PC-9 (cell line): ENCODE results near the gene SLX4. TPM values are rescaled to one million over a fixed set of nuclear protein-coding genes. Genes with fewer than 3 reads are reported as not detected.

Experiments used
- BruUV-seq: library from RNA; stranded (reverse); fragments of 400-500 nt; replicated peaks from 2 replicates; lab custom pipeline; 2021; lab: Mats Ljungman, UMichigan
- CTCF ChIA-PET: fragments of 300-600 bp; sonication (Branson Sonifier 250); formaldehyde crosslinking; loops from one replicate; lab custom pipeline; 2022; ENCODE audit warnings: antibody characterized with exemption; lab: Charles Lee
- POLR2A ChIA-PET: fragments of 300-600 bp; sonication (Branson Sonifier 250); formaldehyde crosslinking; loops from one replicate; lab custom pipeline; 2022; ENCODE audit warnings: antibody characterized with exemption; ENCODE audit not compliant: unreplicated experiment; lab: Charles Lee
- DNase-seq, 2 experiments: peaks; one replicate each; pipeline versions ENCODE4 v3.0.0 to v3.0.0-alpha.2; 2015 to 2022; ENCODE audit warnings: mixed read lengths in 1 of 2
- H2AFZ ChIP-seq: fragments of 200-600 bp; sonication (generic); 2 replicates; pipeline ENCODE4 v1.8.1; 2017; ENCODE audit warnings: antibody characterized with exemption
- H3F3A ChIP-seq: fragments of 200-600 bp; sonication (generic); 2 replicates; pipeline ENCODE4 v1.8.1; 2017; ENCODE audit warnings: antibody characterized with exemption, mild to moderate bottlenecking, low read depth; ENCODE audit not compliant: insufficient read depth
- H3K27ac ChIP-seq: fragments of 200-600 bp; sonication (generic); 2 replicates; pipeline ENCODE4 v1.6.1; 2016; ENCODE audit warnings: mixed run types
- H3K27me3 ChIP-seq: fragments of 200-600 bp; sonication (generic); 2 replicates; pipeline ENCODE4 v1.6.1; 2016; ENCODE audit warnings: low read depth, mixed run types; ENCODE audit not compliant: insufficient read depth
- H3K36me3 ChIP-seq: fragments of 200-600 bp; sonication (generic); 2 replicates; pipeline ENCODE4 v1.6.1; 2016; ENCODE audit warnings: low read depth, mixed run types
- H3K4me1 ChIP-seq: fragments of 200-600 bp; sonication (generic); replicated peaks from 2 replicates; pipeline ENCODE4 v1.6.1; 2016; ENCODE audit warnings: mixed run types; ENCODE audit not compliant: insufficient read depth
- H3K4me2 ChIP-seq: fragments of 200-600 bp; sonication (generic); 2 replicates; pipeline ENCODE4 v1.6.1; 2017; ENCODE audit warnings: mixed run types
- H3K4me3 ChIP-seq: fragments of 200-600 bp; sonication (generic); 2 replicates; pipeline ENCODE4 v1.6.1; 2016; ENCODE audit warnings: mixed run types
- H3K79me2 ChIP-seq: fragments of 200-600 bp; sonication (generic); 2 replicates; pipeline ENCODE4 v1.6.1; 2017; ENCODE audit warnings: low read depth, mixed run types
- H3K9me2 ChIP-seq: fragments of 200-600 bp; sonication (generic); 2 replicates; pipeline ENCODE4 v1.8.1; 2017; ENCODE audit warnings: mild to moderate bottlenecking; ENCODE audit not compliant: insufficient read depth
- H3K9me3 ChIP-seq: fragments of 200-600 bp; sonication (generic); 2 replicates; pipeline ENCODE4 v1.8.1; 2016; ENCODE audit warnings: low read depth; ENCODE audit not compliant: insufficient read depth
- H4K20me1 ChIP-seq: fragments of 200-600 bp; sonication (generic); 2 replicates; pipeline ENCODE4 v1.8.1; 2017; ENCODE audit not compliant: insufficient read depth
- EZH2 ChIP-seq: fragments of 200-600 bp; sonication (generic); IDR thresholded peaks from 2 replicates; pipeline ENCODE4 v1.8.0; 2017; ENCODE audit warnings: antibody characterized with exemption, low read depth
- intact Hi-C: fragments of 100-400 bp; cut with micrococcal nuclease; formaldehyde crosslinking; loops from one replicate; pipeline ENCODE4 v1.10.0; 2022; ENCODE audit not compliant: unreplicated experiment
- total RNA-seq: library from RNA; stranded (reverse); gene quantifications from 2 replicates; pipeline ENCODE4 v1.2.3, GENCODE V29; 2021
- TF ChIP-seq, protein P1 (sequence below): fragments of 200-600 bp; sonication (generic); conservative IDR thresholded peaks from 2 replicates; pipeline ENCODE4 v1.6.1; 2017; ENCODE audit warnings: mixed run types, antibody characterized with exemption, mild to moderate bottlenecking, moderate library complexity

Gene SLX4
- total RNA-seq, 1 experiment from 2014 or later = 13.8 TPM

DNA sequence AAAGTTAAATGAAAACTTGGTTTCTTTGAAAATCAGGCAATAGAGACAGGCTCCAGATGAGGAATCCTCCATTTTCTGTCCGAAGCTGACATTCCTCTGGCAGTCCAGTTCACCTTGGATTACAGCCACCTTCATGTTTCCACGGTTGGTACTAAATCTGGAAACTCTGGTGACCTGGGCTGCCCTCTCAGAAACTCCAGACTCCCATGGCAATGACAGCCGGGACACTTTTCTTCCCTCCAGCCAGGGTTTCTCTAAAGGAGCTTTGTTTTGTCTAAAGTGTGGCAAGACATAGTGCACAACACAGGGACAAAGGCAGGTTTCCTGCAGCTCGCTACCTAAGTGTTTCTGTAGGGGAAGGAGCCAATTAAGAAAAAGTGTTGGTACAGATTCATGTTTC lies 74.6 kb downstream of the SLX4 start:
- H3K4me1 ChIP-seq = no peaks in the 10 kb centered on the region
- no peaks in the 10 kb centered on the region for H3K36me3 ChIP-seq
- no peak overlapping the region for H2AFZ ChIP-seq
- H3F3A ChIP-seq = no peaks in the 10 kb centered on the region
- no peaks in the 10 kb centered on the region for H4K20me1 ChIP-seq
- intact Hi-C loops = no loop called here
- H3K4me2 ChIP-seq = no peak overlapping the region
- H3K27me3 ChIP-seq = no peaks in the 10 kb centered on the region
- H3K4me3 ChIP-seq = no peak overlapping the region
- TF ChIP-seq, protein P1, sequence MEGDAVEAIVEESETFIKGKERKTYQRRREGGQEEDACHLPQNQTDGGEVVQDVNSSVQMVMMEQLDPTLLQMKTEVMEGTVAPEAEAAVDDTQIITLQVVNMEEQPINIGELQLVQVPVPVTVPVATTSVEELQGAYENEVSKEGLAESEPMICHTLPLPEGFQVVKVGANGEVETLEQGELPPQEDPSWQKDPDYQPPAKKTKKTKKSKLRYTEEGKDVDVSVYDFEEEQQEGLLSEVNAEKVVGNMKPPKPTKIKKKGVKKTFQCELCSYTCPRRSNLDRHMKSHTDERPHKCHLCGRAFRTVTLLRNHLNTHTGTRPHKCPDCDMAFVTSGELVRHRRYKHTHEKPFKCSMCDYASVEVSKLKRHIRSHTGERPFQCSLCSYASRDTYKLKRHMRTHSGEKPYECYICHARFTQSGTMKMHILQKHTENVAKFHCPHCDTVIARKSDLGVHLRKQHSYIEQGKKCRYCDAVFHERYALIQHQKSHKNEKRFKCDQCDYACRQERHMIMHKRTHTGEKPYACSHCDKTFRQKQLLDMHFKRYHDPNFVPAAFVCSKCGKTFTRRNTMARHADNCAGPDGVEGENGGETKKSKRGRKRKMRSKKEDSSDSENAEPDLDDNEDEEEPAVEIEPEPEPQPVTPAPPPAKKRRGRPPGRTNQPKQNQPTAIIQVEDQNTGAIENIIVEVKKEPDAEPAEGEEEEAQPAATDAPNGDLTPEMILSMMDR = no peak
- no peak for TF ChIP-seq EZH2
- no peaks in the 10 kb centered on the region for H3K79me2 ChIP-seq
- no peaks in the 10 kb centered on the region for H3K9me3 ChIP-seq
- ChIA-PET POLR2A (no interaction called here), CTCF (interaction anchor here (0.6 kb wide), 1 partner anchor 16 kb away, joined by 3 read pairs; no protein-coding TSS in a partner anchor)
- no peaks in the 10 kb centered on the region for H3K9me2 ChIP-seq
- BruUV-seq = no TSS peak
- no peak for DNase-seq
- H3K27ac ChIP-seq = no peak overlapping the region

DNA sequence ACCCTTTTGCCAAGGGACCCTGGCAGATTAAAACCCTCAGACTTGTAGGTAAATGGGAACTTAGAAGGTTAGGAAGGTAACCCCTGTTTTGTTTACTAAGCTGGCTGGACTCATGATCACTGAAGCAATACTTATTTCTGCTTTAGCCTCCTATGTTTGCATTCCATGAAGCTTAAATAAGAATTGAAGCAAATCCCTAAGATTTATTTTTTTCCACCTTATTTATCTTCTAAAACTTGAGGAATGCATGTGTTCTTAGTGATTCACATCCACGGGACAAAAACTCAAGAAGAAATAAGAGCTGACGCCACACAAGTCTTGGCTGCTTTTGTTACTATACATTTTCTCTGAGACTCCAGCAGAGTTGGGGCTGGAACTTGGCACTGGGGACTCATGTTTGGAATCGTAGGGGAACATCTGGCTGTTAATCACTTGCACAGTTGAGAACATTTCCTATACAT lies 75.1 kb downstream of the SLX4 start:
- no peak overlapping the region for H3K4me2 ChIP-seq
- no peaks in the 10 kb centered on the region for H3K4me1 ChIP-seq
- intact Hi-C loops = no loop called here
- no peaks in the 10 kb centered on the region for H3K9me2 ChIP-seq
- BruUV-seq = no TSS peak
- no peaks in the 10 kb centered on the region for H3K79me2 ChIP-seq
- no peak overlapping the region for H3K4me3 ChIP-seq
- no peaks in the 10 kb centered on the region for H3F3A ChIP-seq
- CTCF ChIA-PET = no interaction called here
- H3K27ac ChIP-seq = no peak overlapping the region
- no peaks in the 10 kb centered on the region for H4K20me1 ChIP-seq
- H3K36me3 ChIP-seq = no peaks in the 10 kb centered on the region
- no peak for DNase-seq
- H3K27me3 ChIP-seq = no peaks in the 10 kb centered on the region
- H2AFZ ChIP-seq = no peak overlapping the region
- TF ChIP-seq EZH2 = no peak
- TF ChIP-seq, protein P1 = no peak
- POLR2A ChIA-PET = interaction anchor here (0.6 kb wide), 1 partner anchor 108 kb away, joined by 7 read pairs; no protein-coding TSS in a partner anchor
- H3K9me3 ChIP-seq = no peaks in the 10 kb centered on the region

DNA sequence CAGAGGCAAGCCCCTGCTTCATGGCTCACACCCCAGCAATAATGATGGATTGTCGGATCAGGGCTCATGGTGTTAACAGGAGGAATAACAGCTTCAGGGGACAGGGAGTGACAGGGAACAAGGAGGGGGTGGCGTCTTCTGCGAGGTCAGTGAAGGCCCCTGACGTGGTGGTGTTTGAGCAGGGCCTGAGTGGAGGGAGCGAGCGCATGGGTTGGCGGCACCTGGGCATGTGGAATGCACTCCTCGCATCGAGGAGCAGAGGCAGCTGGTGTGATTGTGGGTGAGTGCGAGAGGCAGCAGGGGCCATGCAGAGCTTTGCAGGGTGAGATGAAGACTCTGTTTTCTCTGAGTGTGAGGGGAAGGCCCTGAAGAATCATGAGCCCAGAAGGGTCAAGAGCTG lies 77.3 kb downstream of the SLX4 start:
- Histone ChIP-seq H3K4me3 (no peak overlapping the region), H4K20me1 (no peaks in the 10 kb centered on the region), H3K4me2 (no peak overlapping the region), H3K27me3 (no peaks in the 10 kb centered on the region), H2AFZ (no peak overlapping the region), H3K36me3 (no peaks in the 10 kb centered on the region), H3F3A (no peaks in the 10 kb centered on the region), H3K9me2 (no peaks in the 10 kb centered on the region), H3K27ac (no peak overlapping the region), H3K4me1 (no peaks in the 10 kb centered on the region; the same call in 1 of the 2 replicates), H3K9me3 (no peaks in the 10 kb centered on the region), H3K79me2 (no peaks in the 10 kb centered on the region)
- BruUV-seq = no TSS peak
- ChIA-PET POLR2A (no interaction called here), CTCF (no interaction called here)
- intact Hi-C loops = no loop called here
- no peak for TF ChIP-seq EZH2
- TF ChIP-seq, protein P1 = no peak
- no peak for DNase-seq
